22Rv1 (cell line): ENCODE measurements around the gene CDH6.

Source experiments
- CTCF ChIP-seq: fragments of 450-650 bp; IDR thresholded peaks from 2 replicates; pipeline ENCODE4 v1.5.1; 2017; ENCODE audit warnings: mild to moderate bottlenecking
- ZFX ChIP-seq: fragments of 450-650 bp; IDR thresholded peaks from 2 replicates; pipeline ENCODE4 v1.6.1; 2017; ENCODE audit warnings: antibody characterized with exemption, borderline replicate concordance

- no peak for TF ChIP-seq CTCF
- no peak for TF ChIP-seq ZFX
Measured at GRCh38 chr5:31273631-31274378, 80.3 kb downstream of the CDH6 start.
